Hepatocyte (in vitro differentiated cells): ENCODE measurements around the gene KIAA0408. TPM values are rescaled to one million over a fixed set of nuclear protein-coding genes. Genes with fewer than 3 reads are reported as not detected.

Source experiments
- DNase-seq: peaks from one replicate; pipeline ENCODE4 v3.0.0-alpha.2; 2016; ENCODE audit warnings: low spot score
- H2AFZ ChIP-seq: fragments of 200-600 bp; sonication (generic); 2 replicates; pipeline ENCODE4 v1.6.0; 2016; ENCODE audit warnings: antibody characterized with exemption, mild to moderate bottlenecking
- H3K27ac ChIP-seq: fragments of 200-600 bp; sonication (generic); 2 replicates; pipeline ENCODE4 v1.5.1; 2016; ENCODE audit warnings: mild to moderate bottlenecking
- H3K27me3 ChIP-seq: fragments of 200-600 bp; sonication (generic); 2 replicates; pipeline ENCODE4 v1.6.1; 2016
- H3K36me3 ChIP-seq: fragments of 200-600 bp; sonication (generic); replicated peaks from 2 replicates; pipeline ENCODE4 v1.5.1; 2016; ENCODE audit warnings: low read depth; ENCODE audit not compliant: insufficient read depth
- H3K4me1 ChIP-seq: fragments of 200-600 bp; sonication (generic); 2 replicates; pipeline ENCODE4 v1.5.1; 2016; ENCODE audit warnings: mild to moderate bottlenecking, moderate library complexity; ENCODE audit not compliant: insufficient read depth
- H3K4me2 ChIP-seq: fragments of 200-600 bp; sonication (generic); 2 replicates; pipeline ENCODE4 v1.6.0; 2016
- H3K4me3 ChIP-seq: fragments of 200-600 bp; sonication (generic); 2 replicates; pipeline ENCODE4 v1.5.1; 2016; ENCODE audit warnings: mild to moderate bottlenecking
- H3K79me2 ChIP-seq: fragments of 200-600 bp; sonication (generic); 2 replicates; pipeline ENCODE4 v1.6.0; 2017; ENCODE audit warnings: mild to moderate bottlenecking
- H3K9me2 ChIP-seq: fragments of 200-600 bp; sonication (generic); replicated peaks from 2 replicates; pipeline ENCODE4 v1.6.0; 2017; ENCODE audit warnings: mild to moderate bottlenecking; ENCODE audit not compliant: insufficient read depth
- H3K9me3 ChIP-seq: fragments of 200-600 bp; sonication (generic); 2 replicates; pipeline ENCODE4 v1.5.1; 2016; ENCODE audit warnings: low read depth, mild to moderate bottlenecking
- H4K20me1 ChIP-seq: fragments of 200-600 bp; sonication (generic); 2 replicates; pipeline ENCODE4 v1.6.0; 2016; ENCODE audit warnings: mild to moderate bottlenecking; ENCODE audit not compliant: insufficient read depth, poor library complexity, severe bottlenecking
- CTCF ChIP-seq: fragments of 200-600 bp; sonication (generic); IDR thresholded peaks from 2 replicates; pipeline ENCODE4 v1.5.1; 2016; ENCODE audit warnings: antibody characterized with exemption, mild to moderate bottlenecking; ENCODE audit not compliant: poor library complexity
- EZH2 ChIP-seq: fragments of 200-600 bp; sonication (generic); IDR thresholded peaks from 2 replicates; pipeline ENCODE4 v1.6.1; 2016; ENCODE audit warnings: antibody characterized with exemption, mild to moderate bottlenecking, borderline replicate concordance
- EZH2phosphoT487 ChIP-seq: fragments of 200-600 bp; sonication (generic); IDR thresholded peaks from one replicate; pipeline ENCODE4 v1.6.1; 2018; ENCODE audit warnings: antibody characterized with exemption, mild to moderate bottlenecking, low read depth, moderate library complexity; ENCODE audit not compliant: unreplicated experiment, severe bottlenecking
- WGBS: methylation state at CpG from one replicate; pipeline ENCODE4 v1.1.6; 2016; ENCODE audit warnings: low lambda C conversion rate; ENCODE audit errors: missing lambda C conversion rate; 5-methylcytosine and 5-hydroxymethylcytosine counted together
- polyA plus RNA-seq: library from polyadenylated mRNA; unstranded; fragments of >200 nt; fragmentation: Nextera tagmentation; extraction: Ambion mirVana; gene quantifications from 2 replicates; pipeline ENCODE4 v1.2.1, GENCODE V29; 2016
- total RNA-seq: library from RNA; depleted of rRNA; stranded (reverse); fragments of >200 nt; gene quantifications from 2 replicates; pipeline ENCODE4 v1.2.3, GENCODE V29; 2014

The KIAA0408 gene
- total and polyA plus RNA-seq, 2 experiments from 2014 or later, result 2.1 to 7.4 TPM

- H3K9me2 ChIP-seq, result no peaks in the 10 kb centered on the region
- H3K27me3 ChIP-seq, result no peaks in the 10 kb centered on the region
- TF ChIP-seq CTCF, result no peak
- TF ChIP-seq EZH2phosphoT487, result no peak
- TF ChIP-seq EZH2, result no peak
- H2AFZ ChIP-seq, result no peak overlapping the region
- H3K36me3 ChIP-seq, result no peaks in the 10 kb centered on the region
- H3K27ac ChIP-seq, result no peak overlapping the region
- no peaks in the 10 kb centered on the region for H4K20me1 ChIP-seq
- H3K79me2 ChIP-seq, result no peaks in the 10 kb centered on the region
- no peaks in the 10 kb centered on the region for H3K4me1 ChIP-seq
- H3K4me2 ChIP-seq, result no peak overlapping the region
- DNase-seq, result no peak
- WGBS, result 94% methylated on average over 7 of the region's 7 CpGs
- H3K9me3 ChIP-seq, result no peaks in the 10 kb centered on the region
- H3K4me3 ChIP-seq, result no peak overlapping the region
Measured at GRCh38 chr6:127446356-127446755, 12.8 kb downstream of the KIAA0408 start.

GRCh38 chr6:127441881-127442280 is 17.3 kb downstream of the KIAA0408 start:
- 82% methylated on average over 1 of the region's 1 CpG for WGBS
- Histone ChIP-seq H3K79me2 (no peaks in the 10 kb centered on the region), H3K4me1 (no peaks in the 10 kb centered on the region), H3K27ac (no peak overlapping the region), H2AFZ (no peak overlapping the region), H3K4me2 (no peak overlapping the region), H3K9me2 (no peaks in the 10 kb centered on the region), H3K27me3 (no peaks in the 10 kb centered on the region), H3K9me3 (no peaks in the 10 kb centered on the region), H3K4me3 (no peak overlapping the region), H3K36me3 (no peaks in the 10 kb centered on the region), H4K20me1 (no peaks in the 10 kb centered on the region)
- no peak for DNase-seq
- no peak for TF ChIP-seq EZH2phosphoT487
- no peak for TF ChIP-seq EZH2
- no peak for TF ChIP-seq CTCF

GRCh38 chr6:127439718-127440117 is 19.5 kb downstream of the KIAA0408 start:
- 45% methylated on average over 2 of the region's 2 CpGs for WGBS
- TF ChIP-seq EZH2phosphoT487 (no peak), EZH2 (no peak), CTCF (no peak)
- no peaks in the 10 kb centered on the region for H3K9me3 ChIP-seq

More at GRCh38 chr6:127439718-127440117, 19.5 kb downstream of the KIAA0408 start:
- DNase-seq, result no peak
- no peak overlapping the region for H3K27ac ChIP-seq
- no peaks in the 10 kb centered on the region for H4K20me1 ChIP-seq
- no peaks in the 10 kb centered on the region for H3K79me2 ChIP-seq
- no peak overlapping the region for H3K4me2 ChIP-seq
- H3K27me3 ChIP-seq, result no peaks in the 10 kb centered on the region
- H2AFZ ChIP-seq, result no peak overlapping the region
- no peaks in the 10 kb centered on the region for H3K9me2 ChIP-seq
- H3K4me1 ChIP-seq, result no peaks in the 10 kb centered on the region
- no peaks in the 10 kb centered on the region for H3K36me3 ChIP-seq
- no peak overlapping the region for H3K4me3 ChIP-seq
